ENCODE data around the gene KIF1C. TPM values are rescaled to one million over a fixed set of nuclear protein-coding genes. Genes with fewer than 3 reads are reported as not detected.

The KIF1C gene
- total RNA-seq, 1 experiment from 2014 or later: 121 TPM

- peaks cover 35 to 70% of the 10 kb centered on the region in 2 experiments for H3K4me1 ChIP-seq (ENCODE audit: control insufficient read depth in 1 of 2, insufficient read depth in 2 of 2, low read length in 2 of 2)
- ATAC-seq (peak; percentile 63), DNase-seq (ENCODE audit: low read depth, low spot score) (peak; percentile 64)
- peak overlapping the region; percentile 96 to 97 for H3K4me3 ChIP-seq (replicated peaks in 1 of 2; ENCODE audit: low read depth in 1 of 2, low read length in 2 of 2)
- BruUV-seq (replicated peaks): no TSS peak
- intact Hi-C loops (cut with micrococcal nuclease): loop anchor here (1.0 to 5.0 kb wide), 2 partner anchors 9 to 38 kb away; partner anchors contain the start of genes CAMTA2, RNF167 and SLC25A11
- CTCF ChIA-PET: interaction anchor here (1.4 kb wide), 1 partner anchor 9 kb away, joined by 3 read pairs; the partner anchor contains the start of genes RNF167 and SLC25A11
- no peak overlapping the region for H2AFZ ChIP-seq (ENCODE audit: low read depth, low read length, poor library complexity, severe bottlenecking)
- H4K20me1 ChIP-seq (ENCODE audit: insufficient read depth): peaks cover 12% of the 10 kb centered on the region; the same call in 1 of the 2 replicates
- H3K9me3 ChIP-seq (ENCODE audit: control insufficient read depth in 1 of 2, insufficient read depth in 1 of 2, low read depth in 1 of 2, low read length in 2 of 2): no peaks in the 10 kb centered on the region
- POLR2A ChIA-PET: interaction anchor here (0.6 to 4.7 kb wide), 4 partner anchors 9 to 27 kb away, joined by 3 to 45 read pairs (median 9); partner anchors contain the start of genes RNF167, SLC25A11 and SPAG7
- H3K27ac ChIP-seq (ENCODE audit: low read depth, low read length): peak overlapping the region; percentile 99
- H3K4me2 ChIP-seq (ENCODE audit: low read length): peak overlapping the region; percentile 100
- no peaks in the 10 kb centered on the region for H3K27me3 ChIP-seq (ENCODE audit: insufficient read depth, low read length)
- H3K79me2 ChIP-seq (ENCODE audit: insufficient read depth, low read length): peaks cover 56% of the 10 kb centered on the region
- peak overlapping the region; percentile 97 for H3K9ac ChIP-seq (ENCODE audit: low read length)
- H3K36me3 ChIP-seq (ENCODE audit: control insufficient read depth in 1 of 2, insufficient read depth in 2 of 2, low read length in 2 of 2): peaks cover 9 to 22% of the 10 kb centered on the region in 2 experiments; a peak in 2 of 4 replicates
- no peaks in the 10 kb centered on the region for H3K9me2 ChIP-seq (ENCODE audit: insufficient read depth)
- RAD21 ChIA-PET (ENCODE audit: low non-redundant PET in 1 of 2, low total read pairs in 2 of 2, uncharacterized antibody in 2 of 2, unreplicated experiment in 2 of 2): no interaction called here
- TF ChIP-seq POLR2A (IDR thresholded peaks at IDR 0.05; ENCODE audit: borderline replicate concordance, extremely low read depth, insufficient read depth, insufficient read length): peak; percentile 66
- TF ChIP-seq POLR2AphosphoS5 (IDR thresholded peaks at IDR 0.05; ENCODE audit: low read depth, low read length): peak; percentile 64
- TF ChIP-seq CEBPB (IDR thresholded peaks at IDR 0.05; ENCODE audit: low read depth): no peak
- TF ChIP-seq MAX (IDR thresholded peaks at IDR 0.05): peak; percentile 21; the same call in 1 of the 2 replicates
- peak; percentile 55; the same call in 1 of the 2 replicates for TF ChIP-seq EGR1 (IDR thresholded peaks at IDR 0.05; ENCODE audit: low read depth)
- TF ChIP-seq ZFX (IDR thresholded peaks at IDR 0.05): no peak
- TF ChIP-seq JUND (IDR thresholded peaks at IDR 0.05): no peak
Measured at GRCh38 chr17:4948931-4949320, 48.8 kb upstream of the KIF1C start.

GRCh38 chr17:4949321-4950074, 48.3 kb upstream of the KIF1C start:
- H3K9me3 ChIP-seq (ENCODE audit: control insufficient read depth in 1 of 2, insufficient read depth in 1 of 2, low read depth in 1 of 2, low read length in 2 of 2): no peaks in the 10 kb centered on the region
- peak overlapping the region; percentile 97 for H3K9ac ChIP-seq (ENCODE audit: low read length)
- TF ChIP-seq EZH2phosphoT487 (IDR thresholded peaks at IDR 0.05; ENCODE audit: borderline replicate concordance): no peak
- 0 out of 2 replicates have a peak, but pooled peaks have one; percentile 6 for TF ChIP-seq ZFX (IDR thresholded peaks at IDR 0.05)
- no peak for TF ChIP-seq FOSL1 (IDR thresholded peaks at IDR 0.05; ENCODE audit: low read depth)
- peak; percentile 46; the same call in 1 of the 2 replicates for TF ChIP-seq POLR2AphosphoS5 (IDR thresholded peaks at IDR 0.05; ENCODE audit: low read depth, low read length)
- no peak for TF ChIP-seq EZH2 (IDR thresholded peaks at IDR 0.05)
- TF ChIP-seq TCF7L2 (IDR thresholded peaks at IDR 0.05; ENCODE audit: borderline replicate concordance, extremely low read depth, insufficient read depth, insufficient read length): no peak
- peak; percentile 90 for TF ChIP-seq MAX (IDR thresholded peaks at IDR 0.05)
- no peak for TF ChIP-seq ELF1 (IDR thresholded peaks at IDR 0.05; ENCODE audit: borderline replicate concordance, low read depth)
- TF ChIP-seq SP1 (IDR thresholded peaks at IDR 0.05; ENCODE audit: low read depth): peak; percentile 46; the same call in 1 of the 2 replicates
- TF ChIP-seq SIN3A (IDR thresholded peaks at IDR 0.05; ENCODE audit: low read depth): 0 out of 2 replicates have a peak, but pooled peaks have one; percentile 3
- 0 out of 2 replicates have a peak, but pooled peaks have one; percentile 4 for TF ChIP-seq JUND (IDR thresholded peaks at IDR 0.05)
- peaks cover 12% of the 10 kb centered on the region; the same call in 1 of the 2 replicates for H4K20me1 ChIP-seq (ENCODE audit: insufficient read depth)
- no peak overlapping the region for H2AFZ ChIP-seq (ENCODE audit: low read depth, low read length, poor library complexity, severe bottlenecking)
- no peaks in the 10 kb centered on the region for H3K27me3 ChIP-seq (ENCODE audit: insufficient read depth, low read length)
- ChIA-PET RAD21 (ENCODE audit: low non-redundant PET in 1 of 2, low total read pairs in 2 of 2, uncharacterized antibody in 2 of 2, unreplicated experiment in 2 of 2) (no interaction called here), POLR2A (interaction anchor here (0.6 to 4.7 kb wide), 4 partner anchors 9 to 27 kb away, joined by 3 to 45 read pairs (median 18); partner anchors contain the start of genes RNF167, SLC25A11 and SPAG7), CTCF (interaction anchor here (1.4 kb wide), 1 partner anchor 9 kb away, joined by 3 read pairs; the partner anchor contains the start of genes RNF167 and SLC25A11)
- no TSS peak for BruUV-seq (replicated peaks)
- intact Hi-C loops (cut with micrococcal nuclease): loop anchor here (1.0 to 5.0 kb wide), 2 partner anchors 18 to 38 kb away; partner anchors contain the start of genes CAMTA2 and SPAG7
- peaks cover 35 to 70% of the 10 kb centered on the region in 2 experiments for H3K4me1 ChIP-seq (ENCODE audit: control insufficient read depth in 1 of 2, insufficient read depth in 2 of 2, low read length in 2 of 2)
- H3K79me2 ChIP-seq (ENCODE audit: insufficient read depth, low read length): peaks cover 51% of the 10 kb centered on the region
- peak overlapping the region; percentile 100 for H3K4me2 ChIP-seq (ENCODE audit: low read length)
- peak overlapping the region; percentile 99 for H3K27ac ChIP-seq (ENCODE audit: low read depth, low read length)
- peak; percentile 24 for ATAC-seq
- peaks cover 9 to 17% of the 10 kb centered on the region in 2 experiments; a peak in 2 of 4 replicates for H3K36me3 ChIP-seq (ENCODE audit: control insufficient read depth in 1 of 2, insufficient read depth in 2 of 2, low read length in 2 of 2)
- H3K4me3 ChIP-seq (replicated peaks in 1 of 2; ENCODE audit: low read depth in 1 of 2, low read length in 2 of 2): peak overlapping the region; percentile 96 to 97
- DNase-seq (ENCODE audit: low read depth, low spot score): peak; percentile 41
- no peaks in the 10 kb centered on the region for H3K9me2 ChIP-seq (ENCODE audit: insufficient read depth)
